HL-60 (cell line): Measurements from ENCODE around the gene HS6ST2.

ENCODE experiments used
- DNase-seq, 2 experiments: peaks; one replicate each; pipeline ENCODE4 v3.0.0-alpha.2; 2010 to 2020; ENCODE audit warnings: low read depth in 1 of 2, low spot score in 1 of 2
- H3K27ac ChIP-seq: fragments of 250-450 bp; sonication (Bioruptor Pico); replicated peaks from 2 replicates; pipeline ENCODE4 v1.5.1; 2020; ENCODE audit warnings: mild to moderate bottlenecking, moderate library complexity
- H3K27me3 ChIP-seq: fragments of 250-450 bp; sonication (Bioruptor Pico); 2 replicates; pipeline ENCODE4 v1.5.1; 2021; ENCODE audit warnings: mild to moderate bottlenecking, moderate library complexity; ENCODE audit not compliant: insufficient read depth, poor library complexity, severe bottlenecking
- H3K4me3 ChIP-seq: replicated peaks from 2 replicates; pipeline ENCODE4 v1.5.1; 2011; ENCODE audit warnings: mild to moderate bottlenecking, control low read depth, low read length; ENCODE audit not compliant: insufficient read depth
- GABPA ChIP-seq: IDR thresholded peaks from 2 replicates; pipeline ENCODE4 v1.6.1; 2012; ENCODE audit warnings: low read depth
- POLR2AphosphoS5 ChIP-seq: IDR thresholded peaks from 2 replicates; pipeline ENCODE4 v1.6.1; 2012; ENCODE audit warnings: low read depth
- SPI1 ChIP-seq: IDR thresholded peaks from 2 replicates; pipeline ENCODE4 v1.6.1; 2012; ENCODE audit warnings: low read depth, mild to moderate bottlenecking, borderline replicate concordance
- TF ChIP-seq, protein P1 (sequence below): IDR thresholded peaks from one replicate; pipeline ENCODE4 v1.5.1; 2011; ENCODE audit warnings: low read length, control low read depth, inconsistent platforms; ENCODE audit not compliant: insufficient read depth
- TF ChIP-seq, protein P2 (sequence below): IDR thresholded peaks from 2 replicates; pipeline ENCODE4 v1.6.1; 2012; ENCODE audit warnings: low read depth; ENCODE audit not compliant: insufficient replicate concordance

HS6ST2 gene

DNA sequence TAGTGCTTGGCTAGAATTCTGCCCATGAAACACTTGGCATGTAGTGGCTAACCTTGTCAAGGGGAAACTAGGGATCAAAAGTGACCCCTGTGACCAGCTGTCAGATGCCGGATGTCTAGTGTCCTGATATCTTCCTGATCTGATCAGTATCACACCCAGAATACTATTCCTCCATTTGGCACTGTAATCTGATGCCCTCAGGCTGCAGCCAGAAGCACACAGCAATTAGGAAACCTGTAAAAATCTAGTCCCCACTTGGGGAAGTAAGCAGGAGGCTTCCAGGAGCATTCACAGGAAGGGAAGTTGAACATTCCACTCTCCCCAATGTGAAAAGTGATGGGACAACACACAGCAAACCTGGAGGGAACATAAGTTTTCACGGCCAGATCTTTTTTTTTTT, 125.1 kb downstream of the HS6ST2 start:
- TF ChIP-seq POLR2AphosphoS5 (no peak), SPI1 (no peak), GABPA (no peak)
- TF ChIP-seq, protein P1, sequence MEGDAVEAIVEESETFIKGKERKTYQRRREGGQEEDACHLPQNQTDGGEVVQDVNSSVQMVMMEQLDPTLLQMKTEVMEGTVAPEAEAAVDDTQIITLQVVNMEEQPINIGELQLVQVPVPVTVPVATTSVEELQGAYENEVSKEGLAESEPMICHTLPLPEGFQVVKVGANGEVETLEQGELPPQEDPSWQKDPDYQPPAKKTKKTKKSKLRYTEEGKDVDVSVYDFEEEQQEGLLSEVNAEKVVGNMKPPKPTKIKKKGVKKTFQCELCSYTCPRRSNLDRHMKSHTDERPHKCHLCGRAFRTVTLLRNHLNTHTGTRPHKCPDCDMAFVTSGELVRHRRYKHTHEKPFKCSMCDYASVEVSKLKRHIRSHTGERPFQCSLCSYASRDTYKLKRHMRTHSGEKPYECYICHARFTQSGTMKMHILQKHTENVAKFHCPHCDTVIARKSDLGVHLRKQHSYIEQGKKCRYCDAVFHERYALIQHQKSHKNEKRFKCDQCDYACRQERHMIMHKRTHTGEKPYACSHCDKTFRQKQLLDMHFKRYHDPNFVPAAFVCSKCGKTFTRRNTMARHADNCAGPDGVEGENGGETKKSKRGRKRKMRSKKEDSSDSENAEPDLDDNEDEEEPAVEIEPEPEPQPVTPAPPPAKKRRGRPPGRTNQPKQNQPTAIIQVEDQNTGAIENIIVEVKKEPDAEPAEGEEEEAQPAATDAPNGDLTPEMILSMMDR = no peak
- TF ChIP-seq, protein P2, sequence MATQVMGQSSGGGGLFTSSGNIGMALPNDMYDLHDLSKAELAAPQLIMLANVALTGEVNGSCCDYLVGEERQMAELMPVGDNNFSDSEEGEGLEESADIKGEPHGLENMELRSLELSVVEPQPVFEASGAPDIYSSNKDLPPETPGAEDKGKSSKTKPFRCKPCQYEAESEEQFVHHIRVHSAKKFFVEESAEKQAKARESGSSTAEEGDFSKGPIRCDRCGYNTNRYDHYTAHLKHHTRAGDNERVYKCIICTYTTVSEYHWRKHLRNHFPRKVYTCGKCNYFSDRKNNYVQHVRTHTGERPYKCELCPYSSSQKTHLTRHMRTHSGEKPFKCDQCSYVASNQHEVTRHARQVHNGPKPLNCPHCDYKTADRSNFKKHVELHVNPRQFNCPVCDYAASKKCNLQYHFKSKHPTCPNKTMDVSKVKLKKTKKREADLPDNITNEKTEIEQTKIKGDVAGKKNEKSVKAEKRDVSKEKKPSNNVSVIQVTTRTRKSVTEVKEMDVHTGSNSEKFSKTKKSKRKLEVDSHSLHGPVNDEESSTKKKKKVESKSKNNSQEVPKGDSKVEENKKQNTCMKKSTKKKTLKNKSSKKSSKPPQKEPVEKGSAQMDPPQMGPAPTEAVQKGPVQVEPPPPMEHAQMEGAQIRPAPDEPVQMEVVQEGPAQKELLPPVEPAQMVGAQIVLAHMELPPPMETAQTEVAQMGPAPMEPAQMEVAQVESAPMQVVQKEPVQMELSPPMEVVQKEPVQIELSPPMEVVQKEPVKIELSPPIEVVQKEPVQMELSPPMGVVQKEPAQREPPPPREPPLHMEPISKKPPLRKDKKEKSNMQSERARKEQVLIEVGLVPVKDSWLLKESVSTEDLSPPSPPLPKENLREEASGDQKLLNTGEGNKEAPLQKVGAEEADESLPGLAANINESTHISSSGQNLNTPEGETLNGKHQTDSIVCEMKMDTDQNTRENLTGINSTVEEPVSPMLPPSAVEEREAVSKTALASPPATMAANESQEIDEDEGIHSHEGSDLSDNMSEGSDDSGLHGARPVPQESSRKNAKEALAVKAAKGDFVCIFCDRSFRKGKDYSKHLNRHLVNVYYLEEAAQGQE = no peak
- DNase-seq = no peak

DNA sequence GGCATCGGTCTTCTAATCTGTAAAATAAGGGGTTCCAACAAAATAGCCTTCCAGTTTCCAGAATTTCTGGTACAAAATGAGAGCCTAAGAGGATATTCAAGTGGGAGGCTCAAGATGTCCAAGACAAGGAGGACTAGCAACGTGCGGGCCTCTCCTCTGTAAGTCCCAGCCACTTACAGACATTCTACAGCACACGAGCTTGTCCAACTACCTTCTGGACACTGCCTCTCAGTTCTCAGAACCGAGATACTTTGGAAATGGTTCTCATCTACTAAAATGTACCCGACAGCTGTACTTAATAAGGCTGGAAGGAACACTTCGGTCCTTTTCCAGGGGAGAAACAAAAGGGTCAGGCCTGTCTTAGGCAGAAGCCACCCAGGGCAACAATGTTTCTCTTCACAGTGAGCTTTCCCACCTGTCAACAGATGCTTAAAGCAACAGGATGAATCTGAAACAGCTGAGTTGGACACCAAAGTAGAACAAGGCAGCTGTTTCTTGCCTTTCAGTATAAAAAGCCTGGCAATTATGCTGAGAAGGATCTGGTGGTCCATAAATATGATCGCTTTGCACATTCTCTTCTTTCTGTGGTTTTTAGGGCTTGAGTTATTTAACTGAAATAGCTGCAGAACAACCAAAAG, 127.0 kb downstream of the HS6ST2 start:
- H3K27me3 ChIP-seq = no peaks in the 10 kb centered on the region
- no peak overlapping the region for H3K4me3 ChIP-seq
- no peak overlapping the region for H3K27ac ChIP-seq
- DNase-seq = no peak
- TF ChIP-seq GABPA (no peak), POLR2AphosphoS5 (no peak), SPI1 (no peak)
- TF ChIP-seq, protein P2 = no peak
- TF ChIP-seq, protein P1 = no peak

More for the DNA sequence above, 125.1 kb downstream of the HS6ST2 start:
- H3K27me3 ChIP-seq = no peaks in the 10 kb centered on the region
- H3K4me3 ChIP-seq = no peak overlapping the region
- no peak overlapping the region for H3K27ac ChIP-seq

DNA sequence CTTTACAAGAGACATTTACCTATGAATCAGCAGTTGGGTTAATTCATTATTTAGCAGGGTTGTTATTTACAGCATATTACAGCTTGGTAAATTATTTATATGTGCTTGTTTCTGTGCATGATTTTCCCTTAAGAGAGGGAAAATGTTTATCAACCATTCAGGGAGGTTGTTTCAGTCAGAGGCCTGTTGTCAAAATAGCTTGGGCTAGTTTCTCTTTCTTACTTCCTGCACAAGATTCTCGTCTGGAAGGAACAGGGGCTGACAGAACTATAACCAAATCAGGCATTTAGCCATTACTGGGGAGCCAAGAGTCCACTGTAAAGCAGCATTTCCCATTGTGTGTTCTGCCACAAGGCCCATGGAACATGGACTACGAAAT, 135.8 kb downstream of the HS6ST2 start:
- Histone ChIP-seq H3K4me3 (no peak overlapping the region), H3K27me3 (no peaks in the 10 kb centered on the region), H3K27ac (no peak overlapping the region)
- DNase-seq = no peak
- TF ChIP-seq SPI1 (no peak), GABPA (no peak), POLR2AphosphoS5 (no peak)
- TF ChIP-seq, protein P2 = no peak
- TF ChIP-seq, protein P1 = no peak
